OCI-LY1 (cell line): ENCODE measurements around the gene FYN.

ENCODE experiments used
- H2AFZ ChIP-seq: fragments of 200-600 bp; sonication (generic), shearing (Covaris generic); 2 replicates; pipeline ENCODE4 v1.6.0; 2014; ENCODE audit warnings: antibody characterized with exemption, mild to moderate bottlenecking, low read length
- H3F3A ChIP-seq: fragments of 200-600 bp; sonication (generic), shearing (Covaris generic); 2 replicates; pipeline ENCODE4 v1.6.0; 2014; ENCODE audit warnings: mild to moderate bottlenecking, antibody characterized with exemption, low read length, moderate library complexity; ENCODE audit not compliant: insufficient read depth
- H3K27ac ChIP-seq: fragments of 200-600 bp; sonication (generic); 2 replicates; pipeline ENCODE4 v1.5.1; 2014; ENCODE audit warnings: low read length, mixed run types, mild to moderate bottlenecking, low read depth; ENCODE audit not compliant: poor library complexity, severe bottlenecking
- H3K27me3 ChIP-seq: fragments of 200-600 bp; sonication (generic); 2 replicates; pipeline ENCODE4 v1.6.0; 2014; ENCODE audit warnings: antibody characterized with exemption, mild to moderate bottlenecking, low read length, moderate library complexity; ENCODE audit not compliant: insufficient read depth
- H3K36me3 ChIP-seq: fragments of 200-600 bp; sonication (generic); 2 replicates; pipeline ENCODE4 v1.6.1; 2014; ENCODE audit warnings: mild to moderate bottlenecking, antibody characterized with exemption, low read length, moderate library complexity, mixed read lengths; ENCODE audit not compliant: insufficient read depth
- H3K4me1 ChIP-seq: fragments of 200-600 bp; sonication (generic); 2 replicates; pipeline ENCODE4 v1.5.1; 2014; ENCODE audit warnings: mild to moderate bottlenecking, low read length, moderate library complexity; ENCODE audit not compliant: insufficient read depth, severe bottlenecking
- H3K4me2 ChIP-seq: fragments of 200-600 bp; sonication (generic), shearing (Covaris generic); 2 replicates; pipeline ENCODE4 v1.6.1; 2014; ENCODE audit warnings: low read length
- H3K4me3 ChIP-seq: fragments of 200-600 bp; sonication (generic); 2 replicates; pipeline ENCODE4 v1.5.1; 2014; ENCODE audit warnings: low read length, low read depth, mild to moderate bottlenecking, mixed read lengths; ENCODE audit not compliant: poor library complexity, severe bottlenecking
- H3K79me2 ChIP-seq: fragments of 200-600 bp; shearing (Covaris generic); 2 replicates; pipeline ENCODE4 v1.6.1; 2016; ENCODE audit warnings: mixed run types, low read length, mixed read lengths; ENCODE audit not compliant: insufficient read depth
- H3K9ac ChIP-seq: fragments of 200-600 bp; sonication (generic), shearing (Covaris generic); 2 replicates; pipeline ENCODE4 v1.6.1; 2014; ENCODE audit warnings: mild to moderate bottlenecking, low read length, mixed read lengths
- H3K9me2 ChIP-seq: fragments of 200-600 bp; sonication (generic), shearing (Covaris generic); 2 replicates; pipeline ENCODE4 v1.6.1; 2014; ENCODE audit warnings: low read depth, mild to moderate bottlenecking, low read length, mixed read lengths
- H3K9me3 ChIP-seq: fragments of 200-600 bp; shearing (Covaris generic); 2 replicates; pipeline ENCODE4 v1.6.1; 2014; ENCODE audit warnings: low read length, mixed read lengths
- H4K20me1 ChIP-seq: fragments of 200-600 bp; sonication (generic), shearing (Covaris generic); 2 replicates; pipeline ENCODE4 v1.6.0; 2016; ENCODE audit warnings: mild to moderate bottlenecking, low read length; ENCODE audit not compliant: insufficient read depth
- EZH2 ChIP-seq: fragments of 200-600 bp; sonication (generic), shearing (Covaris generic); IDR thresholded peaks from 2 replicates; pipeline ENCODE4 v1.8.0; 2017; ENCODE audit warnings: borderline replicate concordance, mixed run types, mild to moderate bottlenecking, antibody characterized with exemption, low read length, moderate library complexity, mixed read lengths
- TF ChIP-seq, protein P1 (sequence below): fragments of 200-600 bp; sonication (generic), shearing (Covaris generic); IDR thresholded peaks from 2 replicates; pipeline ENCODE4 v1.5.1; 2017; ENCODE audit warnings: mild to moderate bottlenecking, antibody characterized with exemption, low read length, moderate library complexity, mixed read lengths

Gene FYN

DNA sequence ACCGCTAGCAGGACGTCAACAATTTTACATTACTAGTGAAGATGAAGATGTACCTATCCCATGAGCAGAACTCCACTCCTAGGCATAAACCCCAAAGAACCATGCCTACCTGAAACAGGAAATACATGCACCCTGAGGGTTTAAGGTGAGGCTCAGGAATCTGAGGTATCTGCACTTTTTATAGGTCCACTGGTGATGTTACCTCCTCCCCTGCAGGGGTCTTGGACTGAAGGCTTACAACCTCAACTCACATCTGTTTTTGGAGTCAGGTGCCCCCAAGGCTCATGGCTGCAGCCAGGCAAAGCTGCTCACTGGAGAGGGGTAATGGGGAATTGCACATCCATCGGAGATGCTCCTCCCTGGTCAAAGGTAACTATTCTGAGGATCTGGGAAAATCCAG is 135.1 kb downstream of the FYN start:
- H3K9ac ChIP-seq: no peak overlapping the region
- no peaks in the 10 kb centered on the region for H3K4me1 ChIP-seq
- H3K36me3 ChIP-seq: no peaks in the 10 kb centered on the region
- H3K79me2 ChIP-seq: no peaks in the 10 kb centered on the region
- H3K27me3 ChIP-seq: peaks cover 4% of the 10 kb centered on the region; the same call in 1 of the 2 replicates
- no peaks in the 10 kb centered on the region for H4K20me1 ChIP-seq
- no peak overlapping the region for H3K4me2 ChIP-seq
- no peak overlapping the region for H2AFZ ChIP-seq
- H3F3A ChIP-seq: no peaks in the 10 kb centered on the region
- no peak overlapping the region for H3K4me3 ChIP-seq
- H3K9me3 ChIP-seq: no peaks in the 10 kb centered on the region
- no peak for TF ChIP-seq EZH2
- TF ChIP-seq, protein P1, sequence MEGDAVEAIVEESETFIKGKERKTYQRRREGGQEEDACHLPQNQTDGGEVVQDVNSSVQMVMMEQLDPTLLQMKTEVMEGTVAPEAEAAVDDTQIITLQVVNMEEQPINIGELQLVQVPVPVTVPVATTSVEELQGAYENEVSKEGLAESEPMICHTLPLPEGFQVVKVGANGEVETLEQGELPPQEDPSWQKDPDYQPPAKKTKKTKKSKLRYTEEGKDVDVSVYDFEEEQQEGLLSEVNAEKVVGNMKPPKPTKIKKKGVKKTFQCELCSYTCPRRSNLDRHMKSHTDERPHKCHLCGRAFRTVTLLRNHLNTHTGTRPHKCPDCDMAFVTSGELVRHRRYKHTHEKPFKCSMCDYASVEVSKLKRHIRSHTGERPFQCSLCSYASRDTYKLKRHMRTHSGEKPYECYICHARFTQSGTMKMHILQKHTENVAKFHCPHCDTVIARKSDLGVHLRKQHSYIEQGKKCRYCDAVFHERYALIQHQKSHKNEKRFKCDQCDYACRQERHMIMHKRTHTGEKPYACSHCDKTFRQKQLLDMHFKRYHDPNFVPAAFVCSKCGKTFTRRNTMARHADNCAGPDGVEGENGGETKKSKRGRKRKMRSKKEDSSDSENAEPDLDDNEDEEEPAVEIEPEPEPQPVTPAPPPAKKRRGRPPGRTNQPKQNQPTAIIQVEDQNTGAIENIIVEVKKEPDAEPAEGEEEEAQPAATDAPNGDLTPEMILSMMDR: no peak
- no peak overlapping the region for H3K27ac ChIP-seq
- H3K9me2 ChIP-seq: no peaks in the 10 kb centered on the region

DNA sequence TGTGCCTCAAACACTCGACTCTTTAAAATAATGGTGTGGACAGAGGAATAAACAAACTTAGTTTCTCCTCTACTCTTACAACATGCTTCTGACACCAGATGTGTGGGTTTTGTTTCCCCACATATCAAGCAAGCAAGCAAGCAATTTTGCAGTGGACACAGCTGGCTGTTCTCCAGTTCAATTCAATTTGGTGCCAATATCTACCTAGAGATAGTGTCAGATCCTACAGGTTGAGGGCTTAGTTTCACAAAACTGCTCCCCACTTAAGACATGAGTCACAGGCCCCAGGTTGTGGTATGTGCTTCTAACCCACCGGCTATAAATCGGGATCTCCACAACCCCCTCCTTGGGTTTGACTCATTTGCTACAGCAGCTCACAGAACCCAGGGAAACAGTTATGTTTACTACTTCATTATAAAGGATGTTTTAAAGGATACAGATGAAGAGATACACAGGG is 136.2 kb downstream of the FYN start:
- H3K9ac ChIP-seq: no peak overlapping the region
- no peaks in the 10 kb centered on the region for H3K9me2 ChIP-seq
- H3K36me3 ChIP-seq: no peaks in the 10 kb centered on the region
- H3K4me1 ChIP-seq: no peaks in the 10 kb centered on the region
- no peaks in the 10 kb centered on the region for H3K79me2 ChIP-seq
- H3K9me3 ChIP-seq: no peaks in the 10 kb centered on the region
- no peak for TF ChIP-seq EZH2
- TF ChIP-seq, protein P1: no peak
- no peaks in the 10 kb centered on the region for H3F3A ChIP-seq
- H3K4me3 ChIP-seq: no peak overlapping the region
- no peak overlapping the region for H3K27ac ChIP-seq
- no peak overlapping the region for H3K4me2 ChIP-seq
- no peaks in the 10 kb centered on the region for H4K20me1 ChIP-seq
- H2AFZ ChIP-seq: no peak overlapping the region
- H3K27me3 ChIP-seq: peaks cover 4% of the 10 kb centered on the region; the same call in 1 of the 2 replicates

DNA sequence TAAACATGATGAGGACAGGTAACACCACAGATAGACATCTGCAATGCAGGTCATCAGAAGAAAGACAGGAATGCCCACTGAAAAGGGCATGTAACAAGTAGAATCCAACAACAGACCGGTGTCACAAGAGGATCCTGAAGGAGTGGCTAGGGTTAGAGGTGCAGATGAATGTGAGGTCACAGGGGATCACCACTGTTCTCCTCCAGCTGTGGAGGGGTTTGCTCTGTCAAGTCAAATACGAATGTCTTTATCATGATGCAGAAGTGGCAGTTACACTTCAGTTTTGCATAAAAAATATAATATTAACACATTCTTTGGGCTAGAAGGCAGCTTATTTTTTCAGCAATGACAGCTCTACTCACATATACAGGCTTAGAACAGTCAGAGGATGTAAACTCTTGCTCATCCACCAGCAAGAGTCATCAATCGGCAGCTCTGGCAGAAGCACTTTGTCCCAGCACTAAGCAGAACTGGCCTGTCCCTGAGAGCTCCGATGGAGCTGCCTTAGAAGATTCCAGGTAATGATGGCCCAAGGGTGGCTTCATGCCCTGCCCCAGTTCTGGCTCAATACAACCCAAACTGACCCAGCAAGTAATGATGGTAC is 137.1 kb downstream of the FYN start:
- TF ChIP-seq, protein P1: no peak
- TF ChIP-seq EZH2: no peak
- Histone ChIP-seq H3K79me2 (no peaks in the 10 kb centered on the region), H3K36me3 (no peaks in the 10 kb centered on the region), H3K9me3 (no peaks in the 10 kb centered on the region), H4K20me1 (no peaks in the 10 kb centered on the region), H3K9ac (no peak overlapping the region), H2AFZ (no peak overlapping the region), H3F3A (no peaks in the 10 kb centered on the region), H3K9me2 (no peaks in the 10 kb centered on the region), H3K4me1 (no peaks in the 10 kb centered on the region), H3K27ac (no peak overlapping the region), H3K4me2 (no peak overlapping the region), H3K27me3 (peaks cover 4% of the 10 kb centered on the region; the same call in 1 of the 2 replicates), H3K4me3 (no peak overlapping the region)
